Type B pancreatic cell (in vitro differentiated cells): ENCODE measurements around the gene XPNPEP3. TPM values are rescaled to one million over a fixed set of nuclear protein-coding genes. Genes with fewer than 3 reads are reported as not detected.
"Not testable (repeated sequence)": the region's sequence is repeated elsewhere in the genome, so short reads cannot be mapped to it uniquely, and the experiment has no call there.

ENCODE experiments used
- DNase-seq: peaks from one replicate; pipeline ENCODE4 v3.0.0; 2021; ENCODE audit warnings: mixed read lengths; ENCODE audit not compliant: unreplicated experiment; ENCODE audit errors: extremely low spot score
- H3K27ac Mint-ChIP-seq: 2 replicates; pipeline ENCODE4 v1.8.0; 2021; ENCODE audit warnings: mild to moderate bottlenecking, mixed read lengths
- H3K27me3 Mint-ChIP-seq: 2 replicates; pipeline ENCODE4 v1.8.0; 2021; ENCODE audit warnings: mixed read lengths
- H3K36me3 Mint-ChIP-seq: 2 replicates; pipeline ENCODE4 v1.8.0; 2021; ENCODE audit warnings: mixed read lengths
- H3K4me1 Mint-ChIP-seq: one replicate; pipeline ENCODE4 v1.8.0; 2021; ENCODE audit warnings: mixed read lengths; ENCODE audit not compliant: unreplicated experiment
- H3K4me3 Mint-ChIP-seq: 2 replicates; pipeline ENCODE4 v1.8.0; 2021; ENCODE audit warnings: mild to moderate bottlenecking, mixed read lengths
- H3K9me3 Mint-ChIP-seq: 2 replicates; pipeline ENCODE4 v1.8.0; 2021; ENCODE audit warnings: mixed read lengths
- CTCF ChIP-seq: fragments of 200-600 bp; sonication (generic); conservative IDR thresholded peaks from 2 replicates; pipeline ENCODE4 v1.5.0; 2021; ENCODE audit warnings: antibody characterized with exemption, mild to moderate bottlenecking
- total RNA-seq: library from RNA; stranded (reverse); gene quantifications from 2 replicates; pipeline ENCODE4 v1.2.1, GENCODE V29; 2021; ENCODE audit warnings: low replicate concordance

XPNPEP3 gene
- total RNA-seq, 1 donor from 2014 or later = 30.9 TPM

GRCh38 chr22:40904101-40904500 is 47.2 kb downstream of the XPNPEP3 start:
- Mint-ChIP-seq H3K36me3 (peaks cover 12% of the 10 kb centered on the region), H3K4me1 (peaks cover 2% of the 10 kb centered on the region), H3K4me3 (no peak overlapping the region), H3K9me3 (no peaks in the 10 kb centered on the region), H3K27me3 (no peaks in the 10 kb centered on the region), H3K27ac (no peak overlapping the region)
- no peak for TF ChIP-seq CTCF
- no peak for DNase-seq

- DNase-seq = no peak
- Mint-ChIP-seq H3K27ac (no peak overlapping the region), H3K4me1 (no peaks in the 10 kb centered on the region), H3K36me3 (peaks cover 14% of the 10 kb centered on the region), H3K27me3 (no peaks in the 10 kb centered on the region), H3K9me3 (no peaks in the 10 kb centered on the region), H3K4me3 (no peak overlapping the region)
- TF ChIP-seq CTCF = no peak
Observed at GRCh38 chr22:40908895-40909294, 51.9 kb downstream of the XPNPEP3 start.

GRCh38 chr22:40911772-40912171 is 54.8 kb downstream of the XPNPEP3 start:
- no peak for DNase-seq
- Mint-ChIP-seq H3K4me1 (no peaks in the 10 kb centered on the region), H3K4me3 (no peak overlapping the region), H3K9me3 (no peaks in the 10 kb centered on the region), H3K27me3 (no peaks in the 10 kb centered on the region), H3K36me3 (peaks cover 12% of the 10 kb centered on the region), H3K27ac (no peak overlapping the region)
- TF ChIP-seq CTCF = no peak

- not testable (repeated sequence) for H3K27me3 Mint-ChIP-seq, H3K9me3 Mint-ChIP-seq, H3K36me3 Mint-ChIP-seq, H3K4me3 Mint-ChIP-seq, H3K4me1 Mint-ChIP-seq, DNase-seq, H3K27ac Mint-ChIP-seq
Observed at GRCh38 chr22:40912987-40913386, 56.0 kb downstream of the XPNPEP3 start.

GRCh38 chr22:40919446-40919845 is 62.5 kb downstream of the XPNPEP3 start:
- no peak overlapping the region for H3K27ac Mint-ChIP-seq
- no peaks in the 10 kb centered on the region for H3K4me1 Mint-ChIP-seq
- no peak for TF ChIP-seq CTCF
- no peak overlapping the region for H3K4me3 Mint-ChIP-seq
- no peak for DNase-seq
- H3K9me3 Mint-ChIP-seq = no peaks in the 10 kb centered on the region
- H3K27me3 Mint-ChIP-seq = no peaks in the 10 kb centered on the region
- H3K36me3 Mint-ChIP-seq = peaks cover 5% of the 10 kb centered on the region

- Mint-ChIP-seq H3K9me3 (no peaks in the 10 kb centered on the region), H3K27ac (no peak overlapping the region), H3K4me3 (no peak overlapping the region), H3K36me3 (peaks cover 5% of the 10 kb centered on the region), H3K27me3 (no peaks in the 10 kb centered on the region), H3K4me1 (no peaks in the 10 kb centered on the region)
- no peak for TF ChIP-seq CTCF
- DNase-seq = no peak
Observed at GRCh38 chr22:40920526-40920925, 63.6 kb downstream of the XPNPEP3 start.
